ENCODE data around the gene TNFRSF1B. TPM values are rescaled to one million over a fixed set of nuclear protein-coding genes. Genes with fewer than 3 reads are reported as not detected.

Gene TNFRSF1B
- polyA plus RNA-seq, 3 donors, result 436 to 761 (median 450) TPM

- peaks cover 0 to 3% (median 0%) of the 10 kb centered on the region in 3 donors for H3K27me3 Mint-ChIP-seq (ENCODE audit: low read depth in 3 of 3)
- Histone ChIP-seq H3K4me2 (replicated peaks; ENCODE audit: extremely low read depth, low read length, poor library complexity, severe bottlenecking) (no peak overlapping the region), H4K20me1 (ENCODE audit: insufficient read depth, low read length) (no peaks in the 10 kb centered on the region), H3K36me3 (replicated peaks in 1 of 2; ENCODE audit: control insufficient read depth in 1 of 2, insufficient read depth in 2 of 2, low read length in 2 of 2) (peaks cover 57 to 96% of the 10 kb centered on the region in 2 donors), H3K9me3 (replicated peaks in 1 of 2; ENCODE audit: control insufficient read depth in 1 of 2, insufficient read depth in 1 of 2, low read length in 2 of 2) (no peaks in the 10 kb centered on the region), H3K9ac (ENCODE audit: insufficient read depth, low read length, poor library complexity, severe bottlenecking) (no peak overlapping the region), H3K27me3 (ENCODE audit: control insufficient read depth in 2 of 2, insufficient read depth in 2 of 2, low read length in 2 of 2) (no peaks in the 10 kb centered on the region), H3K79me2 (ENCODE audit: insufficient read depth, low read length) (no peaks in the 10 kb centered on the region), H3K4me1 (ENCODE audit: control insufficient read depth in 1 of 2, insufficient read depth in 2 of 2, low read length in 2 of 2) (no peaks in the 10 kb centered on the region), H3K4me3 (replicated peaks in 1 of 3; ENCODE audit: low read depth in 2 of 3, low read length in 3 of 3) (no peak overlapping the region), H2AFZ (ENCODE audit: insufficient read depth, low read depth, low read length, poor library complexity, severe bottlenecking) (no peak overlapping the region), H3K27ac (ENCODE audit: low read depth in 1 of 2, low read length in 2 of 2) (no peak overlapping the region)
- H3K36me3 Mint-ChIP-seq, result peaks cover 69 to 92% of the 10 kb centered on the region in 2 donors
- no peak for DNase-seq
- intact Hi-C loops (cut with micrococcal nuclease), result no loop called here
- no peak overlapping the region for H3K27ac Mint-ChIP-seq
- H3K4me1 Mint-ChIP-seq, result peaks cover 2% of the 10 kb centered on the region
- 98% methylated on average over 5 of the region's 6 CpGs for WGBS (ENCODE audit: insufficient coverage)
- H3K9me3 Mint-ChIP-seq, result no peaks in the 10 kb centered on the region
- TF ChIP-seq, protein P1, sequence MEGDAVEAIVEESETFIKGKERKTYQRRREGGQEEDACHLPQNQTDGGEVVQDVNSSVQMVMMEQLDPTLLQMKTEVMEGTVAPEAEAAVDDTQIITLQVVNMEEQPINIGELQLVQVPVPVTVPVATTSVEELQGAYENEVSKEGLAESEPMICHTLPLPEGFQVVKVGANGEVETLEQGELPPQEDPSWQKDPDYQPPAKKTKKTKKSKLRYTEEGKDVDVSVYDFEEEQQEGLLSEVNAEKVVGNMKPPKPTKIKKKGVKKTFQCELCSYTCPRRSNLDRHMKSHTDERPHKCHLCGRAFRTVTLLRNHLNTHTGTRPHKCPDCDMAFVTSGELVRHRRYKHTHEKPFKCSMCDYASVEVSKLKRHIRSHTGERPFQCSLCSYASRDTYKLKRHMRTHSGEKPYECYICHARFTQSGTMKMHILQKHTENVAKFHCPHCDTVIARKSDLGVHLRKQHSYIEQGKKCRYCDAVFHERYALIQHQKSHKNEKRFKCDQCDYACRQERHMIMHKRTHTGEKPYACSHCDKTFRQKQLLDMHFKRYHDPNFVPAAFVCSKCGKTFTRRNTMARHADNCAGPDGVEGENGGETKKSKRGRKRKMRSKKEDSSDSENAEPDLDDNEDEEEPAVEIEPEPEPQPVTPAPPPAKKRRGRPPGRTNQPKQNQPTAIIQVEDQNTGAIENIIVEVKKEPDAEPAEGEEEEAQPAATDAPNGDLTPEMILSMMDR (IDR thresholded peaks at IDR 0.05), result no peak
- no peak overlapping the region for H3K4me3 Mint-ChIP-seq
Observed at GRCh38 chr1:12249748-12250147, 83.0 kb downstream of the TNFRSF1B start.

DNA sequence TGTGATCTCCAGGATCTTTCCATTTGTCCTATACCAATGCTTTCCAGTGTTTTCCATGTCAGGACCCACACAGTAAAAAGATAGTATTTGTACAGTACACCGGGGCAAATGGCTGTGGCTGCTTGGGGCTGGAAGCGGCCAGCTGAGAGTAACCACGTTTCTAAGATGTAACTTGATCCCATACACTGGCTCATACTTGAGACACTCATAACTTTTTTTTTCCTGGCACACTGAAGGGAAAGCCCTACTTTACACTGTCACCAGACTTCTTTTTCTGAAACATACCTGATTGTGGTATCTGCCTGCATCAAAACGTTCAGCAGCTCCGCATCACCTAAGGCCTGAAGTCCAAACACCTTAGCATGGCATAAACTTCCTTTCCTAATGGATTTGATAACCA lies 84.7 kb downstream of the TNFRSF1B start:
- Histone ChIP-seq H3K9ac (ENCODE audit: insufficient read depth, low read length, poor library complexity, severe bottlenecking) (no peak overlapping the region), H4K20me1 (ENCODE audit: insufficient read depth, low read length) (no peaks in the 10 kb centered on the region), H3K36me3 (replicated peaks in 1 of 2; ENCODE audit: control insufficient read depth in 1 of 2, insufficient read depth in 2 of 2, low read length in 2 of 2) (peaks cover 54 to 93% of the 10 kb centered on the region in 2 donors), H3K9me3 (replicated peaks in 1 of 2; ENCODE audit: control insufficient read depth in 1 of 2, insufficient read depth in 1 of 2, low read length in 2 of 2) (no peaks in the 10 kb centered on the region), H3K4me1 (ENCODE audit: control insufficient read depth in 1 of 2, insufficient read depth in 2 of 2, low read length in 2 of 2) (no peaks in the 10 kb centered on the region), H3K4me2 (replicated peaks; ENCODE audit: extremely low read depth, low read length, poor library complexity, severe bottlenecking) (no peak overlapping the region), H3K4me3 (replicated peaks in 1 of 3; ENCODE audit: low read depth in 2 of 3, low read length in 3 of 3) (no peak overlapping the region), H3K79me2 (ENCODE audit: insufficient read depth, low read length) (no peaks in the 10 kb centered on the region), H3K27me3 (ENCODE audit: control insufficient read depth in 2 of 2, insufficient read depth in 2 of 2, low read length in 2 of 2) (no peaks in the 10 kb centered on the region), H3K27ac (ENCODE audit: low read depth in 1 of 2, low read length in 2 of 2) (no peak overlapping the region), H2AFZ (ENCODE audit: insufficient read depth, low read depth, low read length, poor library complexity, severe bottlenecking) (no peak overlapping the region)
- TF ChIP-seq, protein P1 (IDR thresholded peaks at IDR 0.05), result no peak
- H3K4me3 Mint-ChIP-seq, result no peak overlapping the region
- H3K27ac Mint-ChIP-seq, result peak overlapping the region in 1 of 7 donors; percentile 19
- intact Hi-C loops (cut with micrococcal nuclease), result no loop called here
- H3K4me1 Mint-ChIP-seq, result peaks cover 5% of the 10 kb centered on the region
- peaks cover 65 to 92% of the 10 kb centered on the region in 2 donors for H3K36me3 Mint-ChIP-seq
- no peak for DNase-seq
- 95% methylated on average over 5 of the region's 5 CpGs for WGBS (ENCODE audit: insufficient coverage)
- H3K9me3 Mint-ChIP-seq, result no peaks in the 10 kb centered on the region
- peaks cover 0 to 3% (median 0%) of the 10 kb centered on the region in 3 donors for H3K27me3 Mint-ChIP-seq (ENCODE audit: low read depth in 3 of 3)
